Measurements from ENCODE around the gene MAD1L1.

Gene MAD1L1

GRCh38 chr7:2106440-2106839, 126.3 kb downstream of the MAD1L1 start:
- no peak overlapping the region for H3K9ac ChIP-seq (ENCODE audit: low read depth in 1 of 2, low read length in 2 of 2)
- H3K27ac ChIP-seq (ENCODE audit: low read depth in 2 of 2, low read length in 2 of 2), result no peak overlapping the region

DNA sequence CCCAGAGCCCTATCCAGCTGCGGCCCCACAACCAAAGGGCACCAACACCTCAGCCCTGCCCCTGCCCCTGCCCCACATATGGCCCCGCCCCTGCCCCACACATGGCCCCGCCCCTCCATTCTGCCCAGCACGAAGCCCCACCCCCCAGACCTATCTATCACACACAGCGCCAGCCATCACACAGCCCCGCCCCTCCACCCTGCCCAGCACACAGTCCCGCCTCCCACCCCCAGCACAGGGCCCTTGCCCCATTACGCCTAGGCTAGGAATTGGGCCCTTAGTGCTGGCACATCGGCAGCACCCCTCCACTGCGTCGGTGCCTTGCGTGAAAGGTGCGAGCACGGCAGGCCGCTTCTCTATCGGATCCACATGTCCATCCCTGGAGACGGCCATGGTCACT, 126.8 kb downstream of the MAD1L1 start:
- Histone ChIP-seq H3K4me1 (ENCODE audit: control insufficient read depth in 2 of 2, insufficient read depth in 2 of 2, low read length in 2 of 2) (peaks cover 2 to 3% of the 10 kb centered on the region in 2 donors), H3K9ac (ENCODE audit: low read depth in 1 of 2, low read length in 2 of 2) (no peak overlapping the region), H3K4me3 (ENCODE audit: low read length in 2 of 2) (no peak overlapping the region), H3K27me3 (ENCODE audit: control insufficient read depth in 2 of 2, insufficient read depth in 2 of 2, low read length in 2 of 2) (no peaks in the 10 kb centered on the region), H3K36me3 (ENCODE audit: control insufficient read depth in 2 of 2, insufficient read depth in 2 of 2, low read length in 2 of 2) (no peaks in the 10 kb centered on the region), H3K9me3 (ENCODE audit: control insufficient read depth in 2 of 2, low read length in 2 of 2) (no peaks in the 10 kb centered on the region), H3K27ac (ENCODE audit: low read depth in 2 of 2, low read length in 2 of 2) (no peak overlapping the region)

More at GRCh38 chr7:2106440-2106839, 126.3 kb downstream of the MAD1L1 start:
- H3K36me3 ChIP-seq (ENCODE audit: control insufficient read depth in 2 of 2, insufficient read depth in 2 of 2, low read length in 2 of 2), result no peaks in the 10 kb centered on the region
- no peak overlapping the region for H3K4me3 ChIP-seq (ENCODE audit: low read length in 2 of 2)
- no peaks in the 10 kb centered on the region for H3K9me3 ChIP-seq (ENCODE audit: control insufficient read depth in 2 of 2, low read length in 2 of 2)
- no peaks in the 10 kb centered on the region for H3K27me3 ChIP-seq (ENCODE audit: control insufficient read depth in 2 of 2, insufficient read depth in 2 of 2, low read length in 2 of 2)
- peaks cover 3 to 6% of the 10 kb centered on the region in 2 donors for H3K4me1 ChIP-seq (ENCODE audit: control insufficient read depth in 2 of 2, insufficient read depth in 2 of 2, low read length in 2 of 2)

DNA sequence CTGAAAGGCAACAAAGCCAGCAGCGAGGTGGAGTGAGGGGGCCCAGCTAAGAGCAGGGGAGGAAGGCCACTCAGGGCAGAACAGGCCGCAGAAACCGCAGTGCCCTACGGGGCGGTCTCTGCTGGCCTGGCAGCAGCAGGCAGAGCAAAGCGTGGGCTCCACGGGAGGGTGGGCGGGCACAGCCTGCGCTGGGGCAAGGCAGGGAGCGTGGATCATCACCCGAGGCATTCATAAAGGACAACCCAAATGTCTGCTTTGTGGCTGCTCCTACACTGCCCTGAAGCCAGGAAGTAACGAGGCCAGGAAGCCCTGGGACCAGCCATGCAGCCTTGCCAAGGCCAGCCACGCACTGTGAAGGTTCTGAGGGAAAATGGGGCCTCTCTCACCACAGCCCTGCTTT, 127.5 kb downstream of the MAD1L1 start:
- Histone ChIP-seq H3K27ac (ENCODE audit: low read depth in 2 of 2, low read length in 2 of 2) (no peak overlapping the region), H3K4me3 (ENCODE audit: low read length in 2 of 2) (no peak overlapping the region), H3K36me3 (ENCODE audit: control insufficient read depth in 2 of 2, insufficient read depth in 2 of 2, low read length in 2 of 2) (no peaks in the 10 kb centered on the region), H3K9me3 (ENCODE audit: control insufficient read depth in 2 of 2, low read length in 2 of 2) (no peaks in the 10 kb centered on the region), H3K4me1 (ENCODE audit: control insufficient read depth in 2 of 2, insufficient read depth in 2 of 2, low read length in 2 of 2) (peaks cover 0 to 2% of the 10 kb centered on the region in 2 donors), H3K9ac (ENCODE audit: low read depth in 1 of 2, low read length in 2 of 2) (no peak overlapping the region), H3K27me3 (ENCODE audit: control insufficient read depth in 2 of 2, insufficient read depth in 2 of 2, low read length in 2 of 2) (no peaks in the 10 kb centered on the region)

DNA sequence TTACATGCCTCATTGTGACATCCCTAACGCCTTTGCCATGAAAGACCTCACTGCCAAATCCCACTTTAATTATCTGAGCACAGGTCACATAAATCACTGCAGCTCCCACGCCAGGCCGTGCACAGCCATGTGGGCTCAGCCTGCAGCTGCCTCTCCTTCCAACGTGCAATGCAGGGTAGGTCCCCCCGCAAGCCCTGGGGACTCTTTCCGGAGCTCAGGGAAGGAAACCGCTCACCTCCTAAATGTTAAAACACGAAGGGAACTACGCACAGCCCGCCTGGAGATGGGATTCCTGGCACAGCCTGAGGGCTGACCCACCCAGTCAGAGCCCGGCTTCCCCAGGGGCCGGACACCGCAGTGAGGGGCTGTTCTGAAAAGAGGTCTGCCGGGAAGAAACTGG, 128.0 kb downstream of the MAD1L1 start:
- no peaks in the 10 kb centered on the region for H3K36me3 ChIP-seq (ENCODE audit: control insufficient read depth in 2 of 2, insufficient read depth in 2 of 2, low read length in 2 of 2)
- no peak overlapping the region for H3K27ac ChIP-seq (ENCODE audit: low read depth in 2 of 2, low read length in 2 of 2)
- H3K4me1 ChIP-seq (ENCODE audit: control insufficient read depth in 2 of 2, insufficient read depth in 2 of 2, low read length in 2 of 2), result peaks cover 0 to 2% of the 10 kb centered on the region in 2 donors
- no peak overlapping the region for H3K4me3 ChIP-seq (ENCODE audit: low read length in 2 of 2)
- H3K9me3 ChIP-seq (ENCODE audit: control insufficient read depth in 2 of 2, low read length in 2 of 2), result no peaks in the 10 kb centered on the region
- no peak overlapping the region for H3K9ac ChIP-seq (ENCODE audit: low read depth in 1 of 2, low read length in 2 of 2)
- H3K27me3 ChIP-seq (ENCODE audit: control insufficient read depth in 2 of 2, insufficient read depth in 2 of 2, low read length in 2 of 2), result no peaks in the 10 kb centered on the region

DNA sequence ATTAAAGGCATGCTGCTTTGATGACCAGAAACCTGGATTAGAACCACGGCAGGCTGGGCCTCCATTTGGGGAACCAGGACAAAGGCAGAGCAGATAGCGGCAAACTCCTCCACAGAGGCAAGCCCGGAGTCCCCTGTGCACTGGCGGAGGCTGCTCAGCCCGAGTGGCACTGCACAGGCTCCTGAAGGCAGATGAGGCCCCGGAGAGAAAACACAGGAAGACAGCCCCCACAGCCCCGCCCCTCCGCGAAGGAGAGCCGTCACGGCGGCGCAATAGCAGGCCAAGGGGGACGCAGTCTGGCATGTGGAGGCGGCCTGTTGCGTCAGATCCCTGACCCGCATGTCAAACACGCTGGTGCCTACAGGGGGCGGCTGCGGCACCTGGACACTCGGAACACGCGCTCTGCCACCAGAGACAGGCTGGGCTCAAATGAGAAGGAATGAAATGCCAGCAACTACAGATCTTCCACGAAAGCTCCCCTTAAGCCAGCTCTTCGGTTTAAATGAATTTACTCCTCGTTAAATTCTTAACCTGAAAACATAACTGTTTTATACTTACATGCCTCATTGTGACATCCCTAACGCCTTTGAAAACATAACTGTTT, 128.5 kb downstream of the MAD1L1 start:
- Histone ChIP-seq H3K9me3 (ENCODE audit: control insufficient read depth in 2 of 2, low read length in 2 of 2) (no peaks in the 10 kb centered on the region), H3K27me3 (ENCODE audit: control insufficient read depth in 2 of 2, insufficient read depth in 2 of 2, low read length in 2 of 2) (no peaks in the 10 kb centered on the region), H3K9ac (ENCODE audit: low read depth in 1 of 2, low read length in 2 of 2) (no peak overlapping the region), H3K4me1 (ENCODE audit: control insufficient read depth in 2 of 2, insufficient read depth in 2 of 2, low read length in 2 of 2) (peaks cover 0 to 2% of the 10 kb centered on the region in 2 donors), H3K36me3 (ENCODE audit: control insufficient read depth in 2 of 2, insufficient read depth in 2 of 2, low read length in 2 of 2) (no peaks in the 10 kb centered on the region), H3K4me3 (ENCODE audit: low read length in 2 of 2) (no peak overlapping the region), H3K27ac (ENCODE audit: low read depth in 2 of 2, low read length in 2 of 2) (no peak overlapping the region)

DNA sequence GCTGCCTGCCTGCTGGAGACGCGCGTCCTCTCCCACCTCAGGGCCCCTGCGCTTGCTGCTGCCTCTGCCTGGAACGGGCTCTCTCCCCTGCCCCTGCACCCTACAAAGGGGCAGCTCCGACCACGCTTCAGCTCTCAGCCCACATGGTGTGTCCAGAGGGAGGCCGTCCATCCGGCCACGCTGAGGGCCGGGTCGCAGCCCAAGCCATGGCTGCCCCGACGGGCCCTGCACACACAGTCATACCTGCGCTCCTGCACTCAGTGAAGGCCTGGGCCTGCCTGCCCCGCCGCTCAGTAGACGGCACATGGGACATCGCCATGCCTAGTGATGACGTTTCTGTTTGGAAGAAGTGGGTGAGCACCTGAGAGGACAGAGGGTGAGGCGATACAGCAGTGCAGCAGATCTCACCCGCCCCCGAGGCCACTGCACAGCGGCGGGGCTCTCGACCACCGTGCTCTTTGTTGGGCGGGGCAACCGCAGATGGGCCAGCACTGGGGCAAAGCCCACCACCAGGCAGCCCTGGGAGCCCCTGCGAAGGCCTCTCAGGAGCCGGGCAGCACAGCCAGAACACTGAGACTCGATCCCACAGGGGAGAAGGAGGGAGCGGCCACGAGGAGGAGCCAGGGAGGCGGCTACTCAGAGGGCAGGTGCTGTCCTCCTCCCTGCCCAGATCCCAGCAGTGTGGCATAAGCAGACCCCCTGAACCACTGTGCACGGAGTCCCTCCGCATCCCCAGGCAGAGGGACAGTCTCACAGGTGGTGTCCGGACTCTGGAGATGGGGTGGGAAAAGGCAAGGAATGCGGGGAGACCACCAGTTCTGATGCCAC, 129.5 kb downstream of the MAD1L1 start:
- peaks cover 0 to 2% of the 10 kb centered on the region in 2 donors for H3K4me1 ChIP-seq (ENCODE audit: control insufficient read depth in 2 of 2, insufficient read depth in 2 of 2, low read length in 2 of 2)

GRCh38 chr7:2102375-2102723, 130.4 kb downstream of the MAD1L1 start:
- Histone ChIP-seq H3K36me3 (ENCODE audit: control insufficient read depth in 2 of 2, insufficient read depth in 2 of 2, low read length in 2 of 2) (no peaks in the 10 kb centered on the region), H3K9ac (ENCODE audit: low read depth in 1 of 2, low read length in 2 of 2) (no peak overlapping the region), H3K27me3 (ENCODE audit: control insufficient read depth in 2 of 2, insufficient read depth in 2 of 2, low read length in 2 of 2) (no peaks in the 10 kb centered on the region), H3K27ac (ENCODE audit: low read depth in 2 of 2, low read length in 2 of 2) (no peak overlapping the region), H3K9me3 (ENCODE audit: control insufficient read depth in 2 of 2, low read length in 2 of 2) (no peaks in the 10 kb centered on the region), H3K4me3 (ENCODE audit: low read length in 2 of 2) (no peak overlapping the region), H3K4me1 (ENCODE audit: control insufficient read depth in 2 of 2, insufficient read depth in 2 of 2, low read length in 2 of 2) (peaks cover 0 to 2% of the 10 kb centered on the region in 2 donors)

More for the DNA sequence above, 129.5 kb downstream of the MAD1L1 start:
- Histone ChIP-seq H3K4me3 (ENCODE audit: low read length in 2 of 2) (no peak overlapping the region), H3K36me3 (ENCODE audit: control insufficient read depth in 2 of 2, insufficient read depth in 2 of 2, low read length in 2 of 2) (no peaks in the 10 kb centered on the region), H3K9me3 (ENCODE audit: control insufficient read depth in 2 of 2, low read length in 2 of 2) (no peaks in the 10 kb centered on the region), H3K9ac (ENCODE audit: low read depth in 1 of 2, low read length in 2 of 2) (no peak overlapping the region), H3K27ac (ENCODE audit: low read depth in 2 of 2, low read length in 2 of 2) (no peak overlapping the region), H3K27me3 (ENCODE audit: control insufficient read depth in 2 of 2, insufficient read depth in 2 of 2, low read length in 2 of 2) (no peaks in the 10 kb centered on the region)

DNA sequence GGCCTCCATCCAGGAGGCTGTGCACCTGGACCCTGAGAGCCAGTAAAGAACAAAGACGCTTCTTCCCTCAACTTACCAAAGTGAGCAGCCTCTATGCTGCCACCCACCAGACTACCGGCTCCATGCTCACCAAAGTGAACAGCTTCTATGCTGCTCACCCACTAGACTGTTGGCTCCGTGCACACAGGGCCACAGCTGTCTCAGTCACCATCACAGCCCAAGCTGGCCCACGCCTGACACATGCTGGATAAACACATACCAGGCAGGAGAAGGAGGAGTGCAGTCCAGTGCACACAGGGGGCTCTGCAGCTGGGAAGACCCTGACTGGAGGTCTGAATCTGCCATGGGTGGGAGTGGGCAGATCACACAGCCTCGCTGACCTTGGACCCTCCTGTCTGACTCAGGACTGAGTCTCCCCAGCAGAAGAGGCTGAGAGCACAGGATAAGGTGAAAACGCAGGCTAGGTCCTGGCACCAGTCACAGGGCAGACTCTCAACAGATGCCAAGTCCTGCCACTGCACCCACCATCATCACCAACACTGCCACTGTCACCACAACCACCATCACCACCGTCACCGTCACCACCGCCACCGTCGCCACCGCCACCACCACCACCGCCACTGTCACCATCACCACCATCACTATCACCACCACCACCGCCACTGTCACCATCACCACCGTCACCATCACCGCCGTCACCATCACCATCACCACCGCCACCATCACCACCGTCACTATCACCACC, 130.9 kb downstream of the MAD1L1 start:
- H3K9me3 ChIP-seq (ENCODE audit: control insufficient read depth in 2 of 2, low read length in 2 of 2), result no peaks in the 10 kb centered on the region
- H3K4me1 ChIP-seq (ENCODE audit: control insufficient read depth in 2 of 2, insufficient read depth in 2 of 2, low read length in 2 of 2), result peaks cover 0 to 2% of the 10 kb centered on the region in 2 donors
- H3K27ac ChIP-seq (ENCODE audit: low read depth in 2 of 2, low read length in 2 of 2), result no peak overlapping the region

GRCh38 chr7:2100278-2101208, 132.2 kb downstream of the MAD1L1 start:
- no peaks in the 10 kb centered on the region for H3K27me3 ChIP-seq (ENCODE audit: control insufficient read depth in 2 of 2, insufficient read depth in 2 of 2, low read length in 2 of 2)
- no peaks in the 10 kb centered on the region for H3K9me3 ChIP-seq (ENCODE audit: control insufficient read depth in 2 of 2, low read length in 2 of 2)
- H3K4me1 ChIP-seq (ENCODE audit: control insufficient read depth in 2 of 2, insufficient read depth in 2 of 2, low read length in 2 of 2), result peaks cover 0 to 2% of the 10 kb centered on the region in 2 donors
- H3K36me3 ChIP-seq (ENCODE audit: control insufficient read depth in 2 of 2, insufficient read depth in 2 of 2, low read length in 2 of 2), result no peaks in the 10 kb centered on the region
- H3K4me3 ChIP-seq (ENCODE audit: low read length in 2 of 2), result no peak overlapping the region
- no peak overlapping the region for H3K27ac ChIP-seq (ENCODE audit: low read depth in 2 of 2, low read length in 2 of 2)
- H3K9ac ChIP-seq (ENCODE audit: low read depth in 1 of 2, low read length in 2 of 2), result no peak overlapping the region

More for the DNA sequence above, 130.9 kb downstream of the MAD1L1 start:
- Histone ChIP-seq H3K36me3 (ENCODE audit: control insufficient read depth in 2 of 2, insufficient read depth in 2 of 2, low read length in 2 of 2) (no peaks in the 10 kb centered on the region), H3K27me3 (ENCODE audit: control insufficient read depth in 2 of 2, insufficient read depth in 2 of 2, low read length in 2 of 2) (no peaks in the 10 kb centered on the region), H3K9ac (ENCODE audit: low read depth in 1 of 2, low read length in 2 of 2) (no peak overlapping the region), H3K4me3 (ENCODE audit: low read length in 2 of 2) (no peak overlapping the region)

All from mucosa of rectum (tissue), 2 donors.